Upper lobe of right lung (tissue), 1 donor: Measurements from ENCODE around the gene DLG5. TPM values are rescaled to one million over a fixed set of nuclear protein-coding genes. Genes with fewer than 3 reads are reported as not detected.

Experiments
- ATAC-seq: fragments of 200-7000 bp; cut with Tn5 transposase; one replicate; pipeline ENCODE4 v1.9.1; 2020; ENCODE audit warnings: mild to moderate bottlenecking, moderate library complexity
- DNase-seq: peaks from one replicate; pipeline ENCODE4 v3.0.0-alpha.2; 2020
- H3K27ac ChIP-seq: fragments of 200-600 bp; one replicate; pipeline ENCODE4 v1.8.0; 2022
- H3K27me3 ChIP-seq: fragments of 200-600 bp; one replicate; pipeline ENCODE4 v1.8.0; 2022; ENCODE audit warnings: mild to moderate bottlenecking
- H3K36me3 ChIP-seq: fragments of 200-600 bp; one replicate; pipeline ENCODE4 v1.8.0; 2022
- H3K4me1 ChIP-seq: fragments of 200-600 bp; one replicate; pipeline ENCODE4 v1.8.0; 2022
- H3K4me3 ChIP-seq: fragments of 200-600 bp; one replicate; pipeline ENCODE4 v1.8.0; 2022; ENCODE audit warnings: mild to moderate bottlenecking
- H3K9me3 ChIP-seq: fragments of 200-600 bp; one replicate; pipeline ENCODE4 v1.8.0; 2022
- CTCF ChIP-seq: fragments of 200-600 bp; IDR thresholded peaks from one replicate; pipeline ENCODE4 v1.8.0; 2022; ENCODE audit warnings: antibody characterized with exemption
- intact Hi-C: fragments of 100-400 bp; cut with DNase I; formaldehyde crosslinking; loops from one replicate; pipeline ENCODE4 v1.11.0; 2022
- total RNA-seq: library from RNA; stranded (reverse); fragmentation: NEBNext Ultra II Directional; extraction: Animal tissue kit (Norgen Biotek cat#: 25700); gene quantifications from one replicate; pipeline ENCODE4 v1.2.1, GENCODE V29; 2021
- donor health status: DM: no; HTN: yes; CAD: no; lungs with severe emphysema.

DLG5 gene
- total RNA-seq, 1 donor from 2014 or later: 19.3 TPM

GRCh38 chr10:77811831-77812430 is 114.6 kb downstream of the DLG5 start:
- TF ChIP-seq CTCF: no peak
- ATAC-seq (no peak), DNase-seq (no peak)
- no peak overlapping the region for H3K4me3 ChIP-seq
- no peaks in the 10 kb centered on the region for H3K9me3 ChIP-seq
- H3K27ac ChIP-seq: no peak overlapping the region
- intact Hi-C loops: no loop called here
- peaks cover 65% of the 10 kb centered on the region for H3K36me3 ChIP-seq
- H3K27me3 ChIP-seq: no peaks in the 10 kb centered on the region
- no peaks in the 10 kb centered on the region for H3K4me1 ChIP-seq

GRCh38 chr10:77810446-77811335 is 115.9 kb downstream of the DLG5 start:
- H3K27ac ChIP-seq: no peak overlapping the region
- H3K4me1 ChIP-seq: no peaks in the 10 kb centered on the region
- no peaks in the 10 kb centered on the region for H3K27me3 ChIP-seq
- ATAC-seq (no peak), DNase-seq (no peak)
- intact Hi-C loops: no loop called here
- TF ChIP-seq CTCF: no peak
- no peaks in the 10 kb centered on the region for H3K9me3 ChIP-seq
- no peak overlapping the region for H3K4me3 ChIP-seq
- peaks cover 64% of the 10 kb centered on the region for H3K36me3 ChIP-seq

GRCh38 chr10:77809336-77809735 is 117.2 kb downstream of the DLG5 start:
- H3K4me3 ChIP-seq: no peak overlapping the region
- ATAC-seq (no peak), DNase-seq (no peak)
- H3K4me1 ChIP-seq: no peaks in the 10 kb centered on the region
- H3K27ac ChIP-seq: no peak overlapping the region
- no peaks in the 10 kb centered on the region for H3K9me3 ChIP-seq
- H3K27me3 ChIP-seq: no peaks in the 10 kb centered on the region
- intact Hi-C loops: no loop called here
- TF ChIP-seq CTCF: no peak
- H3K36me3 ChIP-seq: peaks cover 67% of the 10 kb centered on the region

- no peak overlapping the region for H3K27ac ChIP-seq
- intact Hi-C loops: no loop called here
- H3K4me3 ChIP-seq: no peak overlapping the region
- DNase-seq: no peak
- no peak for TF ChIP-seq CTCF
- no peaks in the 10 kb centered on the region for H3K9me3 ChIP-seq
- no peaks in the 10 kb centered on the region for H3K4me1 ChIP-seq
- H3K27me3 ChIP-seq: no peaks in the 10 kb centered on the region
- H3K36me3 ChIP-seq: peaks cover 75% of the 10 kb centered on the region
- ATAC-seq: no peak
Measured at GRCh38 chr10:77807706-77808105, 118.8 kb downstream of the DLG5 start.

GRCh38 chr10:77806511-77807157 is 119.9 kb downstream of the DLG5 start:
- H3K27me3 ChIP-seq: no peaks in the 10 kb centered on the region
- H3K36me3 ChIP-seq: peaks cover 80% of the 10 kb centered on the region
- H3K9me3 ChIP-seq: no peaks in the 10 kb centered on the region
- TF ChIP-seq CTCF: no peak
- H3K4me3 ChIP-seq: no peak overlapping the region
- intact Hi-C loops: no loop called here
- no peaks in the 10 kb centered on the region for H3K4me1 ChIP-seq
- ATAC-seq (no peak), DNase-seq (no peak)
- H3K27ac ChIP-seq: no peak overlapping the region
